HepG2 (cell line): ENCODE data around the gene SERINC1. TPM values are rescaled to one million over a fixed set of nuclear protein-coding genes. Genes with fewer than 3 reads are reported as not detected.

Source experiments
- ARNTL ChIP-seq: sonication (generic); formaldehyde crosslinking; IDR thresholded peaks from 2 replicates; pipeline ENCODE4 v1.4.0; 2020; ENCODE audit warnings: mild to moderate bottlenecking, missing genetic modification reagents
- CENPX ChIP-seq: sonication (generic); formaldehyde crosslinking; IDR thresholded peaks from 2 replicates; pipeline ENCODE4 v1.9.0; 2021; ENCODE audit warnings: mild to moderate bottlenecking, missing genetic modification reagents, moderate library complexity
- CHD4 ChIP-seq: fragments of 200-600 bp; sonication (generic); IDR thresholded peaks from 2 replicates; pipeline ENCODE4 v1.7.0; 2017; ENCODE audit warnings: mild to moderate bottlenecking, low read length, borderline replicate concordance
- GABPB1 ChIP-seq: IDR thresholded peaks from 2 replicates; pipeline ENCODE4 v1.6.1; 2016; ENCODE audit warnings: mild to moderate bottlenecking, missing genetic modification reagents, moderate library complexity, missing compliant biosample characterization
- HDAC1 ChIP-seq: sonication (generic); formaldehyde crosslinking; IDR thresholded peaks from 2 replicates; pipeline ENCODE4 v1.5.1; 2020; ENCODE audit warnings: mild to moderate bottlenecking, missing genetic modification reagents
- MAF1 ChIP-seq: sonication (generic); formaldehyde crosslinking; IDR thresholded peaks from 2 replicates; pipeline ENCODE4 v1.5.0; 2020; ENCODE audit warnings: missing genetic modification reagents, borderline replicate concordance
- NCOA2 ChIP-seq: sonication (generic); formaldehyde crosslinking; IDR thresholded peaks from 2 replicates; pipeline ENCODE4 v1.8.0; 2022; ENCODE audit warnings: inconsistent platforms
- NFKB2 ChIP-seq: sonication (generic); formaldehyde crosslinking; IDR thresholded peaks from 2 replicates; pipeline ENCODE4 v1.4.0; 2020; ENCODE audit warnings: missing genetic modification reagents, borderline replicate concordance
- PRMT3 ChIP-seq: sonication (generic); formaldehyde crosslinking; IDR thresholded peaks from 2 replicates; pipeline ENCODE4 v1.8.1; 2022; ENCODE audit warnings: low read depth, mild to moderate bottlenecking, moderate library complexity, missing genetic modification reagents, borderline replicate concordance
- RCOR2 ChIP-seq: IDR thresholded peaks from 2 replicates; pipeline ENCODE4 v1.6.1; 2016; ENCODE audit warnings: missing biosample characterization, missing genetic modification reagents
- SIN3B ChIP-seq: fragments of 150-350 bp; IDR thresholded peaks from 2 replicates; pipeline ENCODE4 v1.6.1; 2014; ENCODE audit warnings: low read length
- SIX4 ChIP-seq: sonication (generic); formaldehyde crosslinking; IDR thresholded peaks from 2 replicates; pipeline ENCODE4 v1.4.0; 2020; ENCODE audit warnings: missing genetic modification reagents
- UBTF ChIP-seq: sonication (generic); formaldehyde crosslinking; IDR thresholded peaks from 2 replicates; pipeline ENCODE4 v1.4.0; 2020; ENCODE audit warnings: mild to moderate bottlenecking, missing genetic modification reagents
- WIZ ChIP-seq: sonication (generic); formaldehyde crosslinking; IDR thresholded peaks from 2 replicates; pipeline ENCODE4 v1.5.1; 2020; ENCODE audit warnings: mild to moderate bottlenecking, missing genetic modification reagents
- ZC3H4 ChIP-seq: sonication (generic); formaldehyde crosslinking; IDR thresholded peaks from 2 replicates; pipeline ENCODE4 v1.4.0; 2020; ENCODE audit warnings: missing genetic modification reagents, borderline replicate concordance
- ZFP1 ChIP-seq: IDR thresholded peaks from 2 replicates; pipeline ENCODE4 v1.6.1; 2016
- ZGPAT ChIP-seq: IDR thresholded peaks from 2 replicates; pipeline ENCODE4 v1.6.1; 2016; ENCODE audit warnings: mild to moderate bottlenecking
- ZIK1 ChIP-seq: sonication (generic); formaldehyde crosslinking; IDR thresholded peaks from 2 replicates; pipeline ENCODE4 v1.5.0; 2020; ENCODE audit warnings: mild to moderate bottlenecking, low read depth, missing genetic modification reagents, borderline replicate concordance
- ZMAT5 ChIP-seq: sonication (generic); formaldehyde crosslinking; IDR thresholded peaks from 2 replicates; pipeline ENCODE4 v1.5.0; 2020; ENCODE audit warnings: mild to moderate bottlenecking, low read depth, missing genetic modification reagents, borderline replicate concordance
- ZNF3 ChIP-seq: IDR thresholded peaks from 2 replicates; pipeline ENCODE4 v1.7.0; 2017; ENCODE audit warnings: inconsistent platforms
- ZNF30 ChIP-seq: sonication (generic); formaldehyde crosslinking; IDR thresholded peaks from 2 replicates; pipeline ENCODE4 v1.5.0; 2020; ENCODE audit warnings: mild to moderate bottlenecking, missing genetic modification reagents
- ZNF547 ChIP-seq: sonication (generic); formaldehyde crosslinking; IDR thresholded peaks from 2 replicates; pipeline ENCODE4 v1.5.1; 2020; ENCODE audit warnings: mild to moderate bottlenecking, missing genetic modification reagents
- ZNF569 ChIP-seq: sonication (generic); formaldehyde crosslinking; IDR thresholded peaks from 2 replicates; pipeline ENCODE4 v1.5.0; 2020; ENCODE audit warnings: mild to moderate bottlenecking, missing genetic modification reagents, moderate library complexity, borderline replicate concordance
- ZNF574 ChIP-seq: sonication (generic); formaldehyde crosslinking; IDR thresholded peaks from 2 replicates; pipeline ENCODE4 v1.4.0; 2020; ENCODE audit warnings: missing genetic modification reagents
- polyA plus RNA-seq, 8 experiments: library from polyadenylated mRNA; depleted of rRNA in 3 of 8; stranded (reverse) in 7 of 8; unstranded in 1 of 8; fragments of >200 nt; fragmentation: Illumina TruSeq in 4 of 8; extraction: Trizol in 4 of 8; gene quantifications; 2 replicates each; pipeline versions ENCODE4 v1.2.1 to v1.2.3, GENCODE V29; 2011 to 2016; ENCODE audit warnings: low read depth in 4 of 8, missing spikeins in 1 of 8, mixed read lengths in 1 of 8; ENCODE audit not compliant: insufficient read depth in 1 of 8
- total RNA-seq, 5 experiments: library from RNA; depleted of rRNA; stranded (reverse); fragments of >200 nt; fragmentation: Illumina TruSeq; extraction: Trizol; gene quantifications; 2 replicates each; pipeline ENCODE4 v1.2.3, GENCODE V29; 2016; ENCODE audit warnings: low read depth in 1 of 5

SERINC1 gene
- total and polyA plus RNA-seq, 2 of the 13 experiments (the other 11 are each of a cell fraction or from before 2014, with no cell fraction given): 93.5 to 112 TPM

GRCh38 chr6:122399348-122400120 is 72.1 kb downstream of the SERINC1 start, which contains the start of gene HSF2 (continued):
- TF ChIP-seq ZNF547 (CRISPR knock-in tag) (peak; percentile 70; the same call in 1 of the 2 replicates), GABPB1 (CRISPR knock-in tag) (peak; percentile 72; the same call in 1 of the 2 replicates), SIN3B (no peak), ZFP1 (no peak), ZIK1 (CRISPR knock-in tag) (no peak; the same call in none of the 2 replicates), ZNF30 (CRISPR knock-in tag) (peak; percentile 87; the same call in 1 of the 2 replicates), ARNTL (peak; percentile 97), CHD4 (no peak), NFKB2 (CRISPR knock-in tag) (peak; percentile 97; the same call in 1 of the 2 replicates), ZMAT5 (CRISPR knock-in tag) (no peak), CENPX (no peak), WIZ (CRISPR knock-in tag) (peak; percentile 85; the same call in 1 of the 2 replicates), ZGPAT (CRISPR knock-in tag) (peak; percentile 83), ZNF569 (CRISPR knock-in tag) (no peak), ZNF3 (CRISPR knock-in tag) (0 out of 2 replicates have a peak, but pooled peaks have one; percentile 27), UBTF (CRISPR knock-in tag) (peak; percentile 84; the same call in 1 of the 2 replicates), ZNF574 (CRISPR knock-in tag) (peak; percentile 65; the same call in 1 of the 2 replicates), SIX4 (CRISPR knock-in tag) (0 out of 2 replicates have a peak, but pooled peaks have one; percentile 34), MAF1 (CRISPR knock-in tag) (no peak), NCOA2 (CRISPR knock-in tag) (0 out of 2 replicates have a peak, but pooled peaks have one; percentile 18), PRMT3 (CRISPR knock-in tag) (no peak; the same call in 1 of the 2 replicates), RCOR2 (CRISPR knock-in tag) (no peak), HDAC1 (CRISPR knock-in tag) (peak; percentile 64), ZC3H4 (no peak)
